Non-pigmented ciliary epithelial cell (primary cell): ENCODE measurements around the gene RAP1A.

Experiments used
- DNase-seq: peaks from one replicate; pipeline ENCODE4 v3.0.0-alpha.2; 2010; ENCODE audit warnings: low read depth

The RAP1A gene

DNA sequence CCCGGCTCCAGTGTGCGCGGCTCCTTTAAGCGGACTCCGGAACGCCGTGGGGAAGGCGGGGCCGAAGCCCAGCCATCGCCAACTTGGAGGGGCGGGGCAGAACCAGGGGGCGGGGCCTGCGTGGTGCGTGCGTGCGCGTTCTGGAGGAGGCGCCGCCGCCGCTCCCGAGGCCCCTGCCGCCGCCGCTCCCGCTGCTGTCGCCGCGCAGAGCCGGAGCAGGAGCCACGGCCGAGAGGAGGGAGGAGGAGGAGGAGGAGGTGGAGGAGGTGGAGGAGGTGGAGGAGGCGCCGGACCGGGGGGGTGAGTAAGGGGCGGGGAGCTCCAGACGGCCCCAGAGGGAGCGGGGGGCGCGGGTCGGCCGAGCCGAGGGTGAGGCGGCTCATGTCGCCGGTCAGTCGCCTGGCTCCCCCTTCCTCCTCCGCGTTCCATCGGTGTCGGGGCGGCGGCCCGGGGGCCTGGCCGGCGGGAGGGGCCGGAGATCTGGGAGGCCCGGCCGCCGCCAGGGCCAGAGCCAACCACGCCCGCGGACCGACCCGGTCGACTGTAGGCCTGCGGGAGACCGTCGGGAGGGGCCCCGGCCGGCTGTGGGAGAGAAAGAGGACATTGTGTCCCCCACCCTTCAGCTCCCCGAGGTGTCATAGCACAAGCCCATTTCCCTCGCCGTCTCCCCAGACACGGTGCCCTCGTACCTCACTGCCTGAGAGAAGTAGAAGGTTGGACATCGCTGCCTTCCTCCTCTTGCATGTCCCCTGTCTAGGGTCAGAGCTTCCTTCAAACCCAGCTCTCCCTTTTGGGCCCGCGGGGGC lies at the start of gene RAP1A:
Gene RAP1A (plus strand): TSS at position 155 of the 806 bp plus-strand sequence. CDS start 71,572 bp downstream, outside the sequence.
- peak; percentile 58 for DNase-seq

- DNase-seq = no peak
These were observed 49.7 kb upstream of the RAP1A start for GRCh38 chr1:111569913-111570312.

- DNase-seq = no peak
These were observed 48.8 kb upstream of the RAP1A start for GRCh38 chr1:111570781-111571181.

DNA sequence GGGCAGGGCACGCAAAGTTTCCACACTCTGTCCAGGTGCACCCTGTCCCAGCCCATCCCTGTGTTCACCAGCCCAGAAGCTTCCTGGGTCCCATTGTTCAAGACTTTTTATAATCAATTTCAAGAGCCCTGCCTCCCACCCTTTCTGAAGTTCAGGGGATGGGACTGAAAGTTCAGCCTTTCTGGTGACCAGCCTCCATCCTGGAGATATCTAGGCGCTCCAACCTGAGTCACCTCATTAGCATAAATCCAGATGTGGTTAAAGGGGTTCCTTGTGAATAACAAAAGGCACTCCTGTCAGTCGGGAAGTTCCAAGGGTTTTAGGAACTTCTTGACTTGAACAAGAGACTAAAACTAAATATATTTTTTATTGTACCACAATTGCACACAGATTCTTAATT lies 48.4 kb upstream of the RAP1A start:
- DNase-seq = no peak

DNA sequence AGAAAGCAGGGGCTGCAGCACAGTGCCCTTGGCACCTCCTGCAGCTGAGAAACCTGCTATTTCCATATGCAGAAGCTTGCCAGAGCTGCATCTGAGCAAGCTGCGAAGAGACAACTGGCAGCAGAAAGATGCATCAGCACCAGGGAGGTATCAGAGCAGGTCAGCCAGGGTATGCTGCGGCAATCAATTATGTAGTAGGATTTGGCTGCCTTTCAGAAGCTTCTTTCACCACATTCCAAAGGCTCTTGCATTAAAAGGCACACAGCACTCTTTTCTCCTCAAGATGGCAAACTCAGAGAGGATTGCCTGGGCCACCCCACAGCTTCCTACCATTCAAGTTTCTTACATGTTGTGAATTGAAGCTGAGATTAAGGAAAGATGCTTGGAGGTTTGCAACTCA lies 47.6 kb upstream of the RAP1A start:
- DNase-seq = peak; percentile 18

- no peak for DNase-seq
These were observed 43.0 kb upstream of the RAP1A start for GRCh38 chr1:111576547-111576946.

DNA sequence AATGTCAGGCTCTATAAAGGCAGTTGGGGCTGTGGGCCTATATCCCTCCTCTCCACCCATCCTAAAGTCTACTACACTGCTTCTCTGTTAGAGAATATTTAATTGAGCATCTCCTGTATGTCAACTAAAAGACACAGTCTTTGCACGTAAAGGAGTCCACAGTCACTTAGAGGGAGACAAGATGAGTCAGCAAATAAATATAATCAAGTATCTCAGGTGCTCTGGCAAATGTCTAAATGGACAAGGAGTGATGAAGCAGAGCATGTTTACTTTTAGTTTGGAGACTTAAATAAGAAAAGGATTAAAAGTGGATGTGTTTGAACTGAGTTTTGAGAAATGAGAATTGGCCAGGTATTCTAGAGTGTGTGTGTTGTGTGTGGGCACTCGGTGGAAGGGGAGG lies 41.8 kb upstream of the RAP1A start:
- no peak for DNase-seq

DNA sequence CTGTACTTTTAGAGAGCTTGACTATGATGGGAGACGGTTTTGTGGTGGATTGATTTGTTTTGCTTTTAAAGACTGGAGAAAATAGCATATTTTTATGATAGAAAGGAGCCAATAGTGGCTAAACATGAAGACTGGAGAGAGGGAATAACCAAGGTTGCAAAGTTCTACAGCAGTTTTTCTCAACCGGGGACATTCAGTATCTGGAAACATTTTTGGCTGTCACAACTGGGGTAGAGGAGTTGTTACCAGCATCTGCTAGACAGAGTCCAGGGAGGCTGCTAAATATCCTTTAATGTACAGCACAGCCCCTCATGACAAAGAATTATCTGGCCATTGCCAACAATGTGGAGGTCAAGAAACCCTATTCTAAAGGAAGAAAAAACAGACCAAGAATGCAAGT lies 38.4 kb upstream of the RAP1A start:
- no peak for DNase-seq

DNA sequence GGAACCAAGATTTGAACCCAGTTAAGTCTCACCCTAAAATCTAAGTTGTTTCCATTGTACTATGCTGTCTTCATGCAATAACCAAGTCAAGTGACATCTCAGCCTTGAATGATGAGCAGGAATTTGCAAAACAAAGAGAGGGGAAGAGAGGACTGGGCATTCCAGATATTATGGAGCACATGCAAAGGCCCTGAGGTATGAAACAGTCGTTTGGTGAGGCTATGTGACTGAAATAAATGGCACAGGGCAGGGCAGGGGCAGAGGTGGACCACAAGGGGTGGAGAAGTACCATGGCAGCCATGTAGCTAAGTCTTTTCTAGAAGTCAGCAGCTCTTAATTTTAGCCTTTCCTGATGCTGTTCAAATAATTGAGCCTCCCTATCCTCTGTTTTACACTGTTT lies 37.6 kb upstream of the RAP1A start:
- no peak for DNase-seq

GRCh38 chr1:111582644-111583618 lies 36.7 kb upstream of the RAP1A start:
- no peak for DNase-seq

GRCh38 chr1:111585447-111586086 lies 34.0 kb upstream of the RAP1A start:
- no peak for DNase-seq

DNA sequence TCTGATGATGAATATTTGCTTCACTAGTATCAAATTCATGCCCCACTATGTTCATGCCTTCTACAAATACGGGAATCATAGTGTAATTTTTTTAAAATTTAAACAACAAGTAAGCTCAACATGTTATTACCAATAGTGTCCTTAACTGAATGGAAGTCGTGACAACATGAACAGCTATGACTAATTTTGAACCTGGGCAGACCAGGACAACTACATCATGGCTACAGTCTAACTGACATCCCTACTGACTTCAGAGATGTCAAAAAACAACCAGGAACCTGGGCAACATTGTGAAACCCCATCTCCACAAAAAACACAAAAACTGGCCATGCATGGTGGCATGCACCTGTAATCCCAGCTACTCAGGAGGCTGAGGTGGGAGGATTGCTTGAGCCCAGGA lies 33.5 kb upstream of the RAP1A start:
- no peak for DNase-seq

DNA sequence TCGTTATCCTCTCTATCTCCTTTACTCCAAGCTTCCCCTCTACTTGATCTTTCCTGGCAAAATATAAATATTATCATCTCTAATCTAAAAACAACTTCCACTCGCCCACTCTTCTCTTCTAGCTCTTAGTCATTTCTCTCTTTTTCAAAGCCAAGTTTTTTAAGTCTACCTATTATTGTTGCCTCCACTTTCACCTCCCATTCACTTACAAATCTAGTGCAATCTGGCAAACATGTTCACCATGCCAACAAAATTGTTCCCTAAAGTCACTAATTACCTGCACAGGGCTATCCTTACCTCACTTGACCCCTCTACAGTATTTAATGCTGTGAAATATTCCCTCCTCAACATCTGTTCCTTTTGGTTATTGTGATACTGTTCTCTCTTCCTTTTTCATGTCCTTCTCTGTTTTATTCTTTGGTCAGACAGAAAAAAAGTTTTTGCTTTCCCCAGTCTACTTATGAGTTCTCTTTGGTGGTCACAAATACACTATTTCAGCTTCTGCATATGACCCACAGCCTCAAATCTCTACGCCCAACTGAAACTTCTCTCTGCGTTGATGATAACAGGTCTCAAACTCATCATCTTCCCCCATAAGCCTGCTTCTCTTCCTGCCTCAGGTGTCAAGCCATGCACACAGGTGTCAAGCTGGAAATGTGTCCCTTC lies 31.9 kb upstream of the RAP1A start:
- no peak for DNase-seq

DNA sequence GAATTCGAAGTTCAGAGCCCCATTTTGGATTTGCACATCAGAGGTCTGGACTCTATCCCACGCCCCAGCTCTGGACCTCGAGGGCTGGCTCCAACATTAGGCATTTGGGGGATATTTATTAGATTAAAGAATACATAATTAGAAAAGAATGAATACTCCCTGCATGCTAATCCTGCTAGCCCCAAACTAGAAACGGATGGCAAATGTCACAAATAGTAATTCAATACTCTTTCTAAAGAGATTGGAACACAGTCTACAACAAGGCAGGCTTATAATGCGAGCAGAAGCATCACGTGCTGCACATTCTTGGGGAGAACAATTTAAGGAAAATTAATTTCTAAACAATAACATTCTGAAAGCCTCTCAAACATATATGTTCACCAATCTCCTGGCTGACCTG lies 27.7 kb upstream of the RAP1A start:
- DNase-seq = no peak

DNA sequence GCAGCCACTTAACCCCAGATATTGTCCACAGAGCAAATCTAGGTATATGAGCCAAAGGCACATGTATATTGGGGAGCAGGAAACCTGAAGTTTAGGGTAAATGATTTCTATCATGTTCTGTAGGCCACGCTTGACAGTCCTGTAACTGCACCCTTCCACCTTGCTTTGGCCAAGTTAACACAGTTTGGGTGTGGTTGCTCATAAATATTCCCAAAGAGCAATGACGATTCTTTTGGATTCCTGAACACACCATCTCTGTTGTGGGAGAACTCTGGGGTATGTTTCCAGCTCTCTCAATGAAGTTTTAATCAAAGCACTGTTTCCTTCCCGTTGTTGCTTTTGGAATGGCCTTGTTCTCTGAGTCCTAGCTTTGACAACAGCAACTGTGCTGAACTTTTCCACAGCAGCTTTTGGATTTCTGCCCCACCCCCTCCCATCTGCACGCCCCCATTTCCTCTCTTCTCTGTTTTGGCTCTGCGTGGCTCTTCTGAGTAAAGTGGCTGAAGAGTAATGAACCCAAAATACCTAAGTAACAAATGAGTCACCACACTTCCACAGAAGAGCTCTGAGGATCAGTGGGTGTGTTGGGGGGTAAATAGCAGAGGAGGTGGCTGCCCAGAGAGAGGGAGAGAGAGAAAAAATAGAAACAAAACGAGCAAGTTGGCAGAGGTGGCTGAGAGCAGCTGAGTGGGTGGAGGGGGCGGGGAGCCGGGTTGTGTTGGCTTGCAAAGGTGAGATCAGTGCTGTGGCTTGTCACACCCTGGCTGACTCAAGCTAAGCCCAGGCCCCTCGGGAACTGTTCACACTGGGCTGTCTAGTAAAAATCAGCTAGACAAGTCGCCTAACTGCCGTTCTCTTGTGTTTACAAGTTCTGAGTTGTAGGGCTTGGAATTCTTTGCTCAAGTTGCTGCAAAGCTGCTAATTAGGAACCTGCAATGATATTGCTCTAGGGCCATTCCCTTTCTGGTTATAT lies 26.9 kb upstream of the RAP1A start:
- DNase-seq = no peak

GRCh38 chr1:111593403-111594305 lies 25.9 kb upstream of the RAP1A start:
- no peak for DNase-seq

DNA sequence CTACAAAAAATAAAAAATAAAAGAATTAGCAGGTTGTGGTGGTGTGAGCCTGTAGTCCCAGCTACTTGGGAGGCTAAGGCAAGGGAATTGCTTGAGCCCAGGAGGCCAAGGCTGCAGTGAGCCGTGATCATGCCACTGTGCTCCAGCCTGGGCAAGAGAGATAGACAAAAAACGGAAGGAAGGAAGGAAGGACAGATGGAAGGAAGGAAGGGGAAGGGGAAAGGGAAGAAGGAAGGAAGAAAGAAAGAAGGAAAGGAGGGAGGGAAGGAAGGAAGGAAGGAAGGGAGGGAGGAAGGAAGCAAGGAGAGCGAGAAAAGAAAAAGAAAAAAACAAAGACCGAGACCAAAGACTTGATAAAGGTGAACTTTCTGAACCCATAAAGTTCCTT lies 25.3 kb upstream of the RAP1A start:
- DNase-seq = no peak

GRCh38 chr1:111595807-111596206 lies 23.8 kb upstream of the RAP1A start:
- DNase-seq = no peak

GRCh38 chr1:111596499-111596898 lies 23.1 kb upstream of the RAP1A start:
- no peak for DNase-seq

DNA sequence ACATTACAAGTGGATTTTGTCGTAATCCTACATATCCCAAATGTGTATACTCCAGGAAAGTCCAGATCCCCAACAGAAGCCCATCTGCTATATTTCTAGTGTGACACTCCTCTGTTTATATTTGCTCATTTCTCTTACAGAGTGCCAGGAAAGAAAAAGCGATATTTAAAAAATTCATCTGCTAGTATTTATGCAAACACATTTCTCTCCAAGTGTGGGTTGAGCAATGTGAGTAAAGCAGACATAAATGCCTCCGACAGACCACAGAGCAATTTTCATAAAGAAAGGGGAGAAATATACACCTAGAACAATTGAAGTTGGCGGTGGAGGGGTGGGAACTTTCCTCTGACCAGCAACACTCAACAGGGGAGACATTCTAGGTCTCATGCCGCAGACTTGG lies 22.2 kb upstream of the RAP1A start:
- no peak for DNase-seq
